Measurements from ENCODE around the gene PTPN9.
A peak's percentile ranks its signal among the peaks of the same experiment; 100 is the strongest.
"Not testable (repeated sequence)": the region's sequence is repeated elsewhere in the genome, so short reads cannot be mapped to it uniquely, and the experiment has no call there.

The PTPN9 gene

GRCh38 chr15:75589071-75589470 lies 10.0 kb upstream of the PTPN9 start:
- no peak overlapping the region for H3K4me3 ChIP-seq (replicated peaks; ENCODE audit: low read depth, low read length)
- DNase-seq (ENCODE audit: extremely low read depth, insufficient read length): no peak
- TF ChIP-seq CTCF (IDR thresholded peaks at IDR 0.05; ENCODE audit: insufficient read depth, low read length, poor library complexity, severe bottlenecking): no peak

GRCh38 chr15:75586422-75586821 lies 7.3 kb upstream of the PTPN9 start:
- H3K27me3 ChIP-seq (replicated peaks; ENCODE audit: control insufficient read depth, insufficient read depth, low read length); H3K4me3 ChIP-seq (replicated peaks; ENCODE audit: low read depth, low read length); DNase-seq (ENCODE audit: extremely low read depth, insufficient read length): not testable (repeated sequence)

More at GRCh38 chr15:75589071-75589470, 10.0 kb upstream of the PTPN9 start:
- Histone ChIP-seq H3K27me3 (replicated peaks; ENCODE audit: control insufficient read depth, insufficient read depth, low read length) (no peaks in the 10 kb centered on the region), H3K36me3 (ENCODE audit: control insufficient read depth, insufficient read depth, low read length) (no peaks in the 10 kb centered on the region; the same call in 1 of the 2 replicates)

GRCh38 chr15:75584121-75584520 lies 5.0 kb upstream of the PTPN9 start:
- TF ChIP-seq CTCF (IDR thresholded peaks at IDR 0.05; ENCODE audit: insufficient read depth, low read length, poor library complexity, severe bottlenecking): no peak
- no peak overlapping the region for H3K4me3 ChIP-seq (replicated peaks; ENCODE audit: low read depth, low read length)
- no peaks in the 10 kb centered on the region for H3K27me3 ChIP-seq (replicated peaks; ENCODE audit: control insufficient read depth, insufficient read depth, low read length)
- DNase-seq (ENCODE audit: extremely low read depth, insufficient read length): no peak
- H3K36me3 ChIP-seq (ENCODE audit: control insufficient read depth, insufficient read depth, low read length): no peaks in the 10 kb centered on the region; the same call in 1 of the 2 replicates

More at GRCh38 chr15:75586422-75586821, 7.3 kb upstream of the PTPN9 start:
- H3K36me3 ChIP-seq (ENCODE audit: control insufficient read depth, insufficient read depth, low read length): not testable (repeated sequence)

GRCh38 chr15:75583701-75584100 lies 4.6 kb upstream of the PTPN9 start:
- Histone ChIP-seq H3K4me3 (replicated peaks; ENCODE audit: low read depth, low read length) (no peak overlapping the region), H3K36me3 (ENCODE audit: control insufficient read depth, insufficient read depth, low read length) (no peaks in the 10 kb centered on the region; the same call in 1 of the 2 replicates), H3K27me3 (replicated peaks; ENCODE audit: control insufficient read depth, insufficient read depth, low read length) (no peaks in the 10 kb centered on the region)
- no peak for TF ChIP-seq CTCF (IDR thresholded peaks at IDR 0.05; ENCODE audit: insufficient read depth, low read length, poor library complexity, severe bottlenecking)
- DNase-seq (ENCODE audit: extremely low read depth, insufficient read length): no peak

- not testable (repeated sequence) for H3K4me3 ChIP-seq (replicated peaks; ENCODE audit: low read depth, low read length); H3K36me3 ChIP-seq (ENCODE audit: control insufficient read depth, insufficient read depth, low read length); H3K27me3 ChIP-seq (replicated peaks; ENCODE audit: control insufficient read depth, insufficient read depth, low read length); DNase-seq (ENCODE audit: extremely low read depth, insufficient read length)
Observed at GRCh38 chr15:75582943-75583342, 3.8 kb upstream of the PTPN9 start.

- Histone ChIP-seq H3K4me3 (replicated peaks; ENCODE audit: low read depth, low read length) (peak overlapping the region; percentile 89), H3K36me3 (ENCODE audit: control insufficient read depth, insufficient read depth, low read length) (no peaks in the 10 kb centered on the region; the same call in none of the 2 replicates), H3K27me3 (replicated peaks; ENCODE audit: control insufficient read depth, insufficient read depth, low read length) (no peaks in the 10 kb centered on the region)
- DNase-seq (ENCODE audit: extremely low read depth, insufficient read length): peak; percentile 74
- no peak for TF ChIP-seq CTCF (IDR thresholded peaks at IDR 0.05; ENCODE audit: insufficient read depth, low read length, poor library complexity, severe bottlenecking)
Observed at GRCh38 chr15:75578173-75578947, 755 bp downstream of the PTPN9 start.
